SK-N-SH treated with all-trans-retinoic acid at 6 μM for 48 hours (cell line): ENCODE results near the gene CTPS2.

Experiments
- ATAC-seq: fragments of 200-7000 bp; cut with Tn5 transposase; 3 replicates; pipeline ENCODE4 v1.9.1; 2020; ENCODE audit warnings: mild to moderate bottlenecking, moderate library complexity
- ARNTL ChIP-seq: fragments of 450-650 bp; formaldehyde crosslinking; IDR thresholded peaks from 2 replicates; pipeline ENCODE4 v1.5.0; 2020; ENCODE audit warnings: low read depth, mild to moderate bottlenecking, moderate library complexity, borderline replicate concordance
- BACH2 ChIP-seq: fragments of 250-450 bp; sonication (Bioruptor Pico); IDR thresholded peaks from 2 replicates; pipeline ENCODE4 v1.9.0; 2021; ENCODE audit warnings: mild to moderate bottlenecking, borderline replicate concordance
- CREB5 ChIP-seq: fragments of 250-450 bp; sonication (Bioruptor Pico); IDR thresholded peaks from 2 replicates; pipeline ENCODE4 v1.5.1; 2020; ENCODE audit warnings: low read depth, mild to moderate bottlenecking, moderate library complexity
- CSRNP3 ChIP-seq: fragments of 250-450 bp; sonication (Bioruptor Pico); IDR thresholded peaks from 2 replicates; pipeline ENCODE4 v1.5.1; 2021; ENCODE audit warnings: mild to moderate bottlenecking, moderate library complexity
- ESRRG ChIP-seq: fragments of 250-450 bp; sonication (Bioruptor Pico); IDR thresholded peaks from 2 replicates; pipeline ENCODE4 v1.6.1; 2021; ENCODE audit warnings: mild to moderate bottlenecking
- GLIS3 ChIP-seq: fragments of 250-450 bp; sonication (Bioruptor Pico); IDR thresholded peaks from 2 replicates; pipeline ENCODE4 v1.5.0; 2020; ENCODE audit warnings: mild to moderate bottlenecking, moderate library complexity
- ISL1 ChIP-seq: fragments of 250-450 bp; sonication (Bioruptor Pico); IDR thresholded peaks from 2 replicates; pipeline ENCODE4 v2.1.2; 2022; ENCODE audit warnings: mild to moderate bottlenecking, moderate library complexity
- OSR1 ChIP-seq: fragments of 250-450 bp; sonication (Bioruptor Pico); IDR thresholded peaks from 2 replicates; pipeline ENCODE4 v1.8.0; 2022; ENCODE audit warnings: moderate library complexity, mild to moderate bottlenecking, inconsistent platforms
- RARB ChIP-seq: fragments of 250-450 bp; sonication (Bioruptor Pico); IDR thresholded peaks from 2 replicates; pipeline ENCODE4 v1.8.0; 2021; ENCODE audit warnings: mild to moderate bottlenecking, moderate library complexity
- SNAI2 ChIP-seq: fragments of 250-450 bp; sonication (Bioruptor Pico); IDR thresholded peaks from 2 replicates; pipeline ENCODE4 v1.5.0; 2020; ENCODE audit warnings: mild to moderate bottlenecking, moderate library complexity
- TCF4 ChIP-seq: fragments of 250-450 bp; sonication (Bioruptor Pico); IDR thresholded peaks from 2 replicates; pipeline ENCODE4 v1.8.0; 2021; ENCODE audit warnings: mild to moderate bottlenecking, moderate library complexity, borderline replicate concordance
- TOX ChIP-seq: fragments of 250-450 bp; sonication (Bioruptor Pico); IDR thresholded peaks from 2 replicates; pipeline ENCODE4 v1.8.0; 2021; ENCODE audit warnings: mild to moderate bottlenecking, moderate library complexity, borderline replicate concordance
- TSHZ2 ChIP-seq: fragments of 250-450 bp; sonication (Bioruptor Pico); IDR thresholded peaks from 2 replicates; pipeline ENCODE4 v1.5.0; 2020; ENCODE audit warnings: mild to moderate bottlenecking, moderate library complexity
- ZC3H10 ChIP-seq: fragments of 250-450 bp; sonication (Bioruptor Pico); IDR thresholded peaks from 2 replicates; pipeline ENCODE4 v1.5.1; 2021; ENCODE audit warnings: mild to moderate bottlenecking, moderate library complexity
- ZFP30 ChIP-seq: fragments of 450-650 bp; formaldehyde crosslinking; IDR thresholded peaks from 2 replicates; pipeline ENCODE4 v1.5.0; 2022; ENCODE audit warnings: mild to moderate bottlenecking, moderate library complexity
- ZNF565 ChIP-seq: fragments of 450-650 bp; formaldehyde crosslinking; conservative IDR thresholded peaks from 2 replicates; pipeline ENCODE4 v1.5.0; 2020; ENCODE audit warnings: low read depth, mild to moderate bottlenecking, moderate library complexity
- ZNF8 ChIP-seq: fragments of 450-650 bp; formaldehyde crosslinking; IDR thresholded peaks from 2 replicates; pipeline ENCODE4 v1.5.0; 2020; ENCODE audit warnings: mild to moderate bottlenecking, moderate library complexity
- TF ChIP-seq, protein P1 (sequence below): fragments of 250-450 bp; sonication (Bioruptor Pico); IDR thresholded peaks from 2 replicates; pipeline ENCODE4 v1.8.0; 2020; ENCODE audit warnings: mild to moderate bottlenecking, moderate library complexity, borderline replicate concordance
- TF ChIP-seq, protein P2 (sequence below): fragments of 250-450 bp; sonication (Bioruptor Pico); IDR thresholded peaks from 2 replicates; pipeline ENCODE4 v1.8.0; 2021; ENCODE audit warnings: low read depth, mild to moderate bottlenecking, moderate library complexity, borderline replicate concordance

CTPS2 gene

GRCh38 chrX:16708016-16708415, 4.5 kb downstream of the CTPS2 start:
- no peak for ATAC-seq
- TF ChIP-seq ARNTL (CRISPR knock-in tag) = no peak
- no peak for TF ChIP-seq CSRNP3 (CRISPR knock-in tag)
- TF ChIP-seq TSHZ2 (CRISPR knock-in tag) = no peak
- TF ChIP-seq CREB5 (CRISPR knock-in tag) = no peak
- no peak for TF ChIP-seq GLIS3 (CRISPR knock-in tag)
- TF ChIP-seq, protein P1, sequence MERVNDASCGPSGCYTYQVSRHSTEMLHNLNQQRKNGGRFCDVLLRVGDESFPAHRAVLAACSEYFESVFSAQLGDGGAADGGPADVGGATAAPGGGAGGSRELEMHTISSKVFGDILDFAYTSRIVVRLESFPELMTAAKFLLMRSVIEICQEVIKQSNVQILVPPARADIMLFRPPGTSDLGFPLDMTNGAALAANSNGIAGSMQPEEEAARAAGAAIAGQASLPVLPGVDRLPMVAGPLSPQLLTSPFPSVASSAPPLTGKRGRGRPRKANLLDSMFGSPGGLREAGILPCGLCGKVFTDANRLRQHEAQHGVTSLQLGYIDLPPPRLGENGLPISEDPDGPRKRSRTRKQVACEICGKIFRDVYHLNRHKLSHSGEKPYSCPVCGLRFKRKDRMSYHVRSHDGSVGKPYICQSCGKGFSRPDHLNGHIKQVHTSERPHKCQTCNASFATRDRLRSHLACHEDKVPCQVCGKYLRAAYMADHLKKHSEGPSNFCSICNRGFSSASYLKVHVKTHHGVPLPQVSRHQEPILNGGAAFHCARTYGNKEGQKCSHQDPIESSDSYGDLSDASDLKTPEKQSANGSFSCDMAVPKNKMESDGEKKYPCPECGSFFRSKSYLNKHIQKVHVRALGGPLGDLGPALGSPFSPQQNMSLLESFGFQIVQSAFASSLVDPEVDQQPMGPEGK (CRISPR knock-in tag) = no peak
- no peak for TF ChIP-seq OSR1
- TF ChIP-seq, protein P2, sequence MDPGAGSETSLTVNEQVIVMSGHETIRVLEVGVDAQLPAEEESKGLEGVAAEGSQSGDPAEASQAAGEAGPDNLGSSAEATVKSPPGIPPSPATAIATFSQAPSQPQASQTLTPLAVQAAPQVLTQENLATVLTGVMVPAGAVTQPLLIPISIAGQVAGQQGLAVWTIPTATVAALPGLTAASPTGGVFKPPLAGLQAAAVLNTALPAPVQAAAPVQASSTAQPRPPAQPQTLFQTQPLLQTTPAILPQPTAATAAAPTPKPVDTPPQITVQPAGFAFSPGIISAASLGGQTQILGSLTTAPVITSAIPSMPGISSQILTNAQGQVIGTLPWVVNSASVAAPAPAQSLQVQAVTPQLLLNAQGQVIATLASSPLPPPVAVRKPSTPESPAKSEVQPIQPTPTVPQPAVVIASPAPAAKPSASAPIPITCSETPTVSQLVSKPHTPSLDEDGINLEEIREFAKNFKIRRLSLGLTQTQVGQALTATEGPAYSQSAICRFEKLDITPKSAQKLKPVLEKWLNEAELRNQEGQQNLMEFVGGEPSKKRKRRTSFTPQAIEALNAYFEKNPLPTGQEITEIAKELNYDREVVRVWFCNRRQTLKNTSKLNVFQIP (CRISPR knock-in tag) = no peak
- TF ChIP-seq TOX (CRISPR knock-in tag) = no peak
- no peak for TF ChIP-seq ISL1 (CRISPR knock-in tag)
- no peak for TF ChIP-seq ESRRG (CRISPR knock-in tag)
- TF ChIP-seq TCF4 (CRISPR knock-in tag) = no peak

DNA sequence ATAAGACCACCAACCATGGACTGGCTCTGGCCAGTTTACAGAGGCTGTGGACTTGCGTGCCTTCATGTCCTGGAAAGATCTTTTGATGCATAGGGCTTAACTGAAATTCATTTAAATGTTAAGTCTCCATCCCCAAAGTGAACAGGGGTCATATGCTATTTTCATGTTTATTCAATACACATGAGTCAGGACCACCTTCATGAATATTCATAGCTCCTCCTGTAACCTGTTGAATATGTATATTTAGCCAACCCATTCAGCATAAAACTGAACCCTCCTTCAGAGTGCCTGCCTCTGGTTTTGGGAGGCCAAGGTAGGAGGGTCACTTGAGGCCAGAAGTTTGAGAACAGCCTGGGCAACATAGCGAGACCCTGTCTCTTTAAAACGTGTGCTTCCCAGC, 7.1 kb downstream of the CTPS2 start:
- no peak for ATAC-seq
- TF ChIP-seq GLIS3 (CRISPR knock-in tag) (no peak), ZFP30 (CRISPR knock-in tag) (no peak), ZC3H10 (CRISPR knock-in tag) (no peak), TOX (CRISPR knock-in tag) (no peak), OSR1 (no peak), ZNF8 (CRISPR knock-in tag) (no peak), CREB5 (CRISPR knock-in tag) (no peak), ZNF565 (CRISPR knock-in tag) (no peak), TSHZ2 (CRISPR knock-in tag) (no peak), ESRRG (CRISPR knock-in tag) (no peak), SNAI2 (CRISPR knock-in tag) (no peak), RARB (CRISPR knock-in tag) (no peak), BACH2 (CRISPR knock-in tag) (no peak), CSRNP3 (CRISPR knock-in tag) (no peak)
- TF ChIP-seq, protein P2 (CRISPR knock-in tag) = no peak
- TF ChIP-seq, protein P1 (CRISPR knock-in tag) = no peak
